Testis (tissue), 2 donors: Measurements from ENCODE around the gene PFN3.

ENCODE experiments used
- POLR2A ChIP-seq: fragments of 450-650 bp; IDR thresholded peaks from one replicate; pipeline ENCODE4 v1.6.1; 2017; ENCODE audit warnings: antibody characterized with exemption, mild to moderate bottlenecking, moderate library complexity
- TF ChIP-seq, protein P1 (sequence below), 3 experiments: fragments of 450-650 bp in 2 of 3; fragments of 200-600 bp in 1 of 3; sonication (generic) in 1 of 3; IDR thresholded peaks; one replicate each; pipeline ENCODE4 v1.5.1; 2016 to 2019; ENCODE audit warnings: antibody characterized with exemption in 3 of 3, mild to moderate bottlenecking in 2 of 3, moderate library complexity in 1 of 3

DNA sequence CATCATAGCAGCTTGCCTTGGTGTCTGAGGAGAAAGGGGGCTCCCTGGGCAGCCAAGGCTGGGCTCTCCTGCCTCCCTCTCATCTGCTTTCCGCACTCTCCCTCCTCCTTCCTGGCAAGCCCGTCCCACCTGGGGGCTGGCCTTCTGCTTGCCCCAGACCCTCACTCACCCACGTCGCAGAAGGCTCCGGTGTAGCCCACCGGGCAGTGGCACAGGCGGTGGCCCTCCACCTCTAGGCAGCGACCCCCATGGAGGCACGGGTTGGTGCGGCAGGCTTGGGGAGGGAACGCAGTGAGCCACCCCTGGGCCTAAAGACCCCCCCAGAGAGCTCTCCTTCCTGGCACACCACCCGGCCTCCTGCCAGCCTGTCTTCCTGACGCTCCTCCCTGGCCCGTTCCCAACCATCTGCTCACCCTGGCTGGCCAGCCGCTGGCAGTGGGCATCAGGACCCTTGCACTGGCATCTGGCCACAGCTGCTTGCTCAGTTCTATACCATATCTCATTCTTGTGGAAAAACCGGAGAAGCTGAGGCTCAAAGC is 4.2 kb upstream of the PFN3 start:
- no peak for TF ChIP-seq POLR2A
- TF ChIP-seq, protein P1, sequence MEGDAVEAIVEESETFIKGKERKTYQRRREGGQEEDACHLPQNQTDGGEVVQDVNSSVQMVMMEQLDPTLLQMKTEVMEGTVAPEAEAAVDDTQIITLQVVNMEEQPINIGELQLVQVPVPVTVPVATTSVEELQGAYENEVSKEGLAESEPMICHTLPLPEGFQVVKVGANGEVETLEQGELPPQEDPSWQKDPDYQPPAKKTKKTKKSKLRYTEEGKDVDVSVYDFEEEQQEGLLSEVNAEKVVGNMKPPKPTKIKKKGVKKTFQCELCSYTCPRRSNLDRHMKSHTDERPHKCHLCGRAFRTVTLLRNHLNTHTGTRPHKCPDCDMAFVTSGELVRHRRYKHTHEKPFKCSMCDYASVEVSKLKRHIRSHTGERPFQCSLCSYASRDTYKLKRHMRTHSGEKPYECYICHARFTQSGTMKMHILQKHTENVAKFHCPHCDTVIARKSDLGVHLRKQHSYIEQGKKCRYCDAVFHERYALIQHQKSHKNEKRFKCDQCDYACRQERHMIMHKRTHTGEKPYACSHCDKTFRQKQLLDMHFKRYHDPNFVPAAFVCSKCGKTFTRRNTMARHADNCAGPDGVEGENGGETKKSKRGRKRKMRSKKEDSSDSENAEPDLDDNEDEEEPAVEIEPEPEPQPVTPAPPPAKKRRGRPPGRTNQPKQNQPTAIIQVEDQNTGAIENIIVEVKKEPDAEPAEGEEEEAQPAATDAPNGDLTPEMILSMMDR (IDR thresholded peaks at IDR 0.05): no peak
